C4-2B (cell line): ENCODE results near the gene DDX1.

Source experiments
- ZFX ChIP-seq: fragments of 450-650 bp; IDR thresholded peaks from 2 replicates; pipeline ENCODE4 v1.6.1; 2017
- TF ChIP-seq, protein P1 (sequence below): fragments of 450-650 bp; conservative IDR thresholded peaks from 2 replicates; pipeline ENCODE4 v1.5.1; 2017; ENCODE audit warnings: mild to moderate bottlenecking

DNA sequence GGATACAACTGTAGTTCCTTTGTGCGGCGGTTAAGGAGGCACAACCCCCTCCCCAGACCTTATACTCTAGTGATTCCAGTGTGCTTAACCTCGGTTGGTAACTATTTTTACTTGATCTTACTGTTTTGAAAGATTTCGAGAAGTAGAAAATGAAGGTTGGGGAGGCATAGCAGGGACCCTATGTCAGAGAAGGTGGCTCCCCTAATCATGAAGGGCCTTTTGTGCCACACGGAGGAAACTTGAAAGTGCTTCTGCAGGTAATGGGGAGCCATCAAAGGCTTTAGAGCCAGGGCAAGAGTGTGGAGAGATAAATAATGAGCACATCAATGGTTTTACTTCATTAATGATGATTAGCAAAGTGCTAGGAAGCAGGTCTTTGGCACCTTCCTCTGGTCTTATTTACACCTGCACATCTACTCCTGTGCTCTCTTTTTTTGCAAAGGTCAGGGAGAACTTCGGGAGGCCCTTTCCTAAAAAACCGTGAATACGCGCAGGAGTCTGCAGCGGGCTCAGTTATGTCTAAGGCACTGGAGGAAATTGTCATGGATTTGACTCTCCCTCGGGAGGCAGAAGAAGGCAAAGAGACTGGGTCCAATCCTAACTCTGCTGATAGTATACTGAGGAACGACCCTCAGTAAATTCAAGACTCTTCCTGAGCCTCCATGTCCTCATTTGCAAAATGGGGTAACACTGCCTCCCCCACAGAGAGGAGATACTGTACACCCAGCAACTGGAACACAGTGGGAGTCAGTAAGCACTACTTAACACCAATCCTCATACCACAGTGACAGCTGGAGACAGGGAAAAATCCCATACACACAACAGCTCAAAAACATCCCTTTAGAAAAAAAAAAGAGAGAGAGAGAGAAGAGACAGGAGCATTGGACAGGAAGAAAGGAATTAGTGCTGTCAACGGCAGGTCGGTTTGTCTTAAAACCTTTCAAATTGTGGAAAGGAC lies 81.6 kb downstream of the DDX1 start:
- TF ChIP-seq, protein P1, sequence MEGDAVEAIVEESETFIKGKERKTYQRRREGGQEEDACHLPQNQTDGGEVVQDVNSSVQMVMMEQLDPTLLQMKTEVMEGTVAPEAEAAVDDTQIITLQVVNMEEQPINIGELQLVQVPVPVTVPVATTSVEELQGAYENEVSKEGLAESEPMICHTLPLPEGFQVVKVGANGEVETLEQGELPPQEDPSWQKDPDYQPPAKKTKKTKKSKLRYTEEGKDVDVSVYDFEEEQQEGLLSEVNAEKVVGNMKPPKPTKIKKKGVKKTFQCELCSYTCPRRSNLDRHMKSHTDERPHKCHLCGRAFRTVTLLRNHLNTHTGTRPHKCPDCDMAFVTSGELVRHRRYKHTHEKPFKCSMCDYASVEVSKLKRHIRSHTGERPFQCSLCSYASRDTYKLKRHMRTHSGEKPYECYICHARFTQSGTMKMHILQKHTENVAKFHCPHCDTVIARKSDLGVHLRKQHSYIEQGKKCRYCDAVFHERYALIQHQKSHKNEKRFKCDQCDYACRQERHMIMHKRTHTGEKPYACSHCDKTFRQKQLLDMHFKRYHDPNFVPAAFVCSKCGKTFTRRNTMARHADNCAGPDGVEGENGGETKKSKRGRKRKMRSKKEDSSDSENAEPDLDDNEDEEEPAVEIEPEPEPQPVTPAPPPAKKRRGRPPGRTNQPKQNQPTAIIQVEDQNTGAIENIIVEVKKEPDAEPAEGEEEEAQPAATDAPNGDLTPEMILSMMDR = no peak
- no peak for TF ChIP-seq ZFX
